Heart right ventricle (tissue), 16 donors: Measurements from ENCODE around the gene TTC1. TPM values are rescaled to one million over a fixed set of nuclear protein-coding genes. Genes with fewer than 3 reads are reported as not detected.

Experiments used
- ATAC-seq, 8 donors: fragments of 200-7000 bp; cut with Tn5 transposase; one replicate each; pipeline ENCODE4 v1.9.1; 2020; ENCODE audit warnings: mild to moderate bottlenecking in 8 of 8, moderate library complexity in 8 of 8, moderate number of reproducible peaks in 1 of 8
- DNase-seq, 2 donors: peaks; one replicate each; pipeline ENCODE4 v3.0.0-alpha.2; 2020
- H3K27ac ChIP-seq, 10 donors: fragments of 200-600 bp; sonication (generic) in 2 of 10; one replicate each; pipeline versions ENCODE4 v1.5.0 to v1.8.0; 2020 to 2022; ENCODE audit warnings: mild to moderate bottlenecking in 3 of 10
- H3K27me3 ChIP-seq, 7 donors: fragments of 200-600 bp; one replicate each; pipeline ENCODE4 v1.8.0; 2021 to 2022; ENCODE audit warnings: mild to moderate bottlenecking in 2 of 7
- H3K36me3 ChIP-seq, 9 donors: fragments of 200-600 bp; sonication (generic) in 1 of 9; one replicate each; pipeline versions ENCODE4 v1.5.0 to v1.8.0; 2020 to 2022; ENCODE audit warnings: mild to moderate bottlenecking in 2 of 9
- H3K4me1 ChIP-seq, 9 donors: fragments of 200-600 bp; sonication (generic) in 1 of 9; one replicate each; pipeline versions ENCODE4 v1.5.0 to v1.8.0; 2020 to 2022; ENCODE audit warnings: mild to moderate bottlenecking in 4 of 9
- H3K4me3 ChIP-seq, 10 donors: fragments of 200-600 bp; sonication (generic) in 2 of 10; one replicate each; pipeline versions ENCODE4 v1.5.0 to v1.8.0; 2020 to 2022; ENCODE audit warnings: mild to moderate bottlenecking in 7 of 10, moderate library complexity in 2 of 10
- H3K9me3 ChIP-seq, 11 donors: fragments of 200-600 bp in 10 of 11; sonication (generic) in 2 of 11; one replicate each; pipeline versions ENCODE4 v1.5.0 to v1.8.0; 2013 to 2022; ENCODE audit warnings: mild to moderate bottlenecking in 2 of 11, control low read depth in 1 of 11, moderate library complexity in 1 of 11
- WGBS, 2 donors: extraction: QIAGEN DNeasy Blood & Tissue Kit; methylation state at CpG; one replicate each; pipeline ENCODE4 v1.1.7; 2013; ENCODE audit warnings: inconsistent platforms in 1 of 2; 5-methylcytosine and 5-hydroxymethylcytosine counted together
- intact Hi-C, 10 donors: fragments of 100-400 bp; cut with DNase I; formaldehyde crosslinking; loops; one replicate each; pipeline versions ENCODE4 v1.11.1 to v1.14.2; 2022
- polyA plus RNA-seq, 2 donors: library from polyadenylated mRNA; stranded (reverse); fragments of 200-250 nt; gene quantifications; one replicate each; pipeline ENCODE4 v1.2.3, GENCODE V29; 2013
- total RNA-seq, 10 donors: library from RNA; stranded (reverse); fragmentation: NEBNext Ultra II Directional in 3 of 10; extraction: Animal tissue kit (Norgen Biotek cat#: 25700) in 3 of 10; gene quantifications; one replicate each; pipeline versions ENCODE4 v1.2.1 to v1.2.4, GENCODE V29; 2021 to 2023
- TF ChIP-seq, protein P1 (sequence below), 9 donors: fragments of 200-600 bp; sonication (generic) in 2 of 9; IDR thresholded peaks; one replicate each; pipeline versions ENCODE4 v1.5.0 to v1.8.0; 2021 to 2022; ENCODE audit warnings: antibody characterized with exemption in 9 of 9, mild to moderate bottlenecking in 5 of 9, moderate library complexity in 1 of 9
- donor health status: Arrhythmogenic right ventricular cardiomyopathy.
- donor health status: ischemic (EF 13 %, LVEDD 7.1; RV severe dilation, severe dysfunction).
- donor health status: healthy with polysubstance abuse.
- donor health status: DM: no; HTN: yes; CAD: no.
- donor health status: DM: no; HTN: no; CAD: no.
- donor health status: ischemic (EF 25% LVEDD 6.9; RV normal size, moderate dysfunction).
- donor health status: ischemic (EF 25% LVEDD 5.7; RV mildly dilated, moderate dysfunction).
- donor health status: healthy.
- donor health status: DM: yes; HTN: yes; CAD: no.
- donor health status: Ischemic cardiomyopathy.
- donor health status: ischemic (EF 35%, LVEDD 5.7; RV mildly dilated, moderate dysfunction).
- donor health status: nonischemic (EF 11% LVEDD 7.7; RV severe dilation, severe dysfunction).
- donor health status: DM: yes; HTN: yes; CAD: no.
- donor health status: PGD.
- donor health status: ischemic (EF 29% LVEDD 5.4; RV normal size, mild dysfunction).
- donor health status: nonischemic (EF 23%, LVEDD 6.1; RV moderate dilation, normal function).

The TTC1 gene
- total and polyA plus RNA-seq, 12 donors = 52.0 to 125 (median 82.3) TPM

- Histone ChIP-seq H3K4me1 (peaks cover 0 to 13% (median 9%) of the 10 kb centered on the region in 9 donors), H3K4me3 (no peak overlapping the region), H3K9me3 (no peaks in the 10 kb centered on the region), H3K36me3 (no peaks in the 10 kb centered on the region), H3K27ac (no peak overlapping the region), H3K27me3 (peaks cover 0 to 84% (median 37%) of the 10 kb centered on the region in 7 donors)
- intact Hi-C loops = loop anchor here in 1 of 10 donors (10.0 kb wide), 1 partner anchor 456 kb away; no protein-coding TSS in a partner anchor
- TF ChIP-seq, protein P1, sequence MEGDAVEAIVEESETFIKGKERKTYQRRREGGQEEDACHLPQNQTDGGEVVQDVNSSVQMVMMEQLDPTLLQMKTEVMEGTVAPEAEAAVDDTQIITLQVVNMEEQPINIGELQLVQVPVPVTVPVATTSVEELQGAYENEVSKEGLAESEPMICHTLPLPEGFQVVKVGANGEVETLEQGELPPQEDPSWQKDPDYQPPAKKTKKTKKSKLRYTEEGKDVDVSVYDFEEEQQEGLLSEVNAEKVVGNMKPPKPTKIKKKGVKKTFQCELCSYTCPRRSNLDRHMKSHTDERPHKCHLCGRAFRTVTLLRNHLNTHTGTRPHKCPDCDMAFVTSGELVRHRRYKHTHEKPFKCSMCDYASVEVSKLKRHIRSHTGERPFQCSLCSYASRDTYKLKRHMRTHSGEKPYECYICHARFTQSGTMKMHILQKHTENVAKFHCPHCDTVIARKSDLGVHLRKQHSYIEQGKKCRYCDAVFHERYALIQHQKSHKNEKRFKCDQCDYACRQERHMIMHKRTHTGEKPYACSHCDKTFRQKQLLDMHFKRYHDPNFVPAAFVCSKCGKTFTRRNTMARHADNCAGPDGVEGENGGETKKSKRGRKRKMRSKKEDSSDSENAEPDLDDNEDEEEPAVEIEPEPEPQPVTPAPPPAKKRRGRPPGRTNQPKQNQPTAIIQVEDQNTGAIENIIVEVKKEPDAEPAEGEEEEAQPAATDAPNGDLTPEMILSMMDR (IDR thresholded peaks at IDR 0.05) = no peak
- no peak for ATAC-seq
- 76 to 88% methylated on average over 4 of the region's 4 CpGs for WGBS, 2 donors
- DNase-seq = no peak
These were observed 37.9 kb upstream of the TTC1 start for GRCh38 chr5:159971038-159971437.

- TF ChIP-seq, protein P1 (IDR thresholded peaks at IDR 0.05) = no peak
- no peaks in the 10 kb centered on the region for H3K36me3 ChIP-seq
- H3K27ac ChIP-seq = no peak overlapping the region
- ATAC-seq (no peak), DNase-seq (no peak)
- H3K9me3 ChIP-seq = no peaks in the 10 kb centered on the region
- H3K4me1 ChIP-seq = peaks cover 0 to 13% (median 9%) of the 10 kb centered on the region in 9 donors
- intact Hi-C loops = loop anchor here in 1 of 10 donors (10.0 kb wide), 1 partner anchor 457 kb away; no protein-coding TSS in a partner anchor
- H3K27me3 ChIP-seq = peaks cover 0 to 80% (median 37%) of the 10 kb centered on the region in 7 donors
- WGBS, 2 donors = 41 to 42% methylated on average over 11 of the region's 11 CpGs
- H3K4me3 ChIP-seq = peak overlapping the region in 1 of 10 donors; percentile 22
These were observed 37.4 kb upstream of the TTC1 start for GRCh38 chr5:159971514-159971913.

GRCh38 chr5:159971931-159972461 is 36.9 kb upstream of the TTC1 start:
- Histone ChIP-seq H3K36me3 (no peaks in the 10 kb centered on the region), H3K27ac (no peak overlapping the region), H3K4me3 (peak overlapping the region in 9 of 10 donors; percentile 22 to 39 (median 33)), H3K4me1 (peaks cover 0 to 13% (median 9%) of the 10 kb centered on the region in 9 donors), H3K27me3 (peaks cover 0 to 75% (median 37%) of the 10 kb centered on the region in 7 donors), H3K9me3 (no peaks in the 10 kb centered on the region)
- WGBS, 2 donors = 1% methylated on average over 75 to 76 of the region's 76 CpGs
- intact Hi-C loops = loop anchor here in 1 of 10 donors (10.0 kb wide), 1 partner anchor 457 kb away; no protein-coding TSS in a partner anchor
- peak in 4 of 8 donors; percentile 22 to 73 (median 34) for ATAC-seq
- TF ChIP-seq, protein P1 (IDR thresholded peaks at IDR 0.05) = no peak
- DNase-seq = peak in 1 of 2 donors; percentile 34

- Histone ChIP-seq H3K4me1 (peaks cover 0 to 13% (median 9%) of the 10 kb centered on the region in 9 donors), H3K27ac (no peak overlapping the region), H3K27me3 (peaks cover 0 to 67% (median 32%) of the 10 kb centered on the region in 7 donors), H3K4me3 (peak overlapping the region in 9 of 10 donors; percentile 22 to 39 (median 33)), H3K9me3 (no peaks in the 10 kb centered on the region), H3K36me3 (no peaks in the 10 kb centered on the region)
- ATAC-seq (no peak), DNase-seq (no peak)
- WGBS, 2 donors = 41 to 47% methylated on average over 43 to 48 of the region's 50 CpGs
- TF ChIP-seq, protein P1 (IDR thresholded peaks at IDR 0.05) = no peak
- intact Hi-C loops = loop anchor here in 1 of 10 donors (10.0 kb wide), 1 partner anchor 458 kb away; no protein-coding TSS in a partner anchor
These were observed 36.2 kb upstream of the TTC1 start for GRCh38 chr5:159972538-159973362.
